Endothelial cell of umbilical vein (primary cell): ENCODE results near the gene HOMER1. TPM values are rescaled to one million over a fixed set of nuclear protein-coding genes. Genes with fewer than 3 reads are reported as not detected.

ENCODE experiments used
- BruUV-seq: library from RNA; stranded (reverse); fragments of 400-500 nt; replicated peaks from 2 replicates; lab custom pipeline; 2021; lab: Mats Ljungman, UMichigan
- CTCF ChIA-PET: fragments of 300-600, 350-600 bp; sonication (Branson Sonifier 250); formaldehyde crosslinking; loops from one replicate; lab custom pipeline; 2021; ENCODE audit warnings: antibody characterized with exemption, inconsistent platforms; lab: Charles Lee
- POLR2A ChIA-PET: fragments of 300-600, 350-600 bp; sonication (Branson Sonifier 250); formaldehyde crosslinking; loops from one replicate; lab custom pipeline; 2021; ENCODE audit warnings: antibody characterized with exemption, inconsistent platforms; lab: Charles Lee
- DNase-seq: peaks from one replicate; pipeline ENCODE4 v3.0.0-alpha.2; 2011; ENCODE audit warnings: low read depth, low spot score
- FAIRE-seq: peaks from 2 replicates; lab custom pipeline; 2011; peaks lifted over from hg19 to GRCh38; lab: Jason Lieb, UNC
- H2AFZ ChIP-seq: 2 replicates; pipeline ENCODE4 v1.6.0; 2012; ENCODE audit warnings: low read depth, low read length, control low read depth, inconsistent platforms
- H3K27ac ChIP-seq: 2 replicates; pipeline ENCODE4 v1.5.1; 2011; ENCODE audit warnings: low read depth, mild to moderate bottlenecking, control low read depth, low read length, moderate library complexity; ENCODE audit not compliant: insufficient read depth
- H3K27me3 ChIP-seq, 2 experiments: 2 replicates each; pipeline versions ENCODE4 v1.6.0 to v1.6.1; 2011; ENCODE audit warnings: low read length in 2 of 2, mixed read lengths in 1 of 2; ENCODE audit not compliant: control insufficient read depth in 2 of 2, insufficient read depth in 2 of 2
- H3K36me3 ChIP-seq, 2 experiments: 2 replicates in 1 of 2; 3 replicates in 1 of 2; pipeline ENCODE4 v1.5.1; 2011; ENCODE audit warnings: low read length in 2 of 2, mild to moderate bottlenecking in 1 of 2, moderate library complexity in 1 of 2; ENCODE audit not compliant: control insufficient read depth in 2 of 2, insufficient read depth in 2 of 2; ENCODE audit errors: extremely low read depth in 1 of 2
- H3K4me1 ChIP-seq: 3 replicates; pipeline ENCODE4 v1.5.1; 2011; ENCODE audit warnings: mild to moderate bottlenecking, low read length; ENCODE audit not compliant: control insufficient read depth, insufficient read depth; ENCODE audit errors: extremely low read depth
- H3K4me2 ChIP-seq: 2 replicates; pipeline ENCODE4 v1.6.1; 2011; ENCODE audit warnings: low read length, control low read depth, mixed read lengths; ENCODE audit not compliant: insufficient read depth
- H3K4me3 ChIP-seq, 3 experiments: fragments of 200-600 bp in 1 of 3; sonication (generic), shearing (Covaris generic) in 1 of 3; replicated peaks in 1 of 3; 2 replicates each; pipeline ENCODE4 v1.5.1; 2011 to 2016; ENCODE audit warnings: control low read depth in 3 of 3, low read length in 3 of 3, mild to moderate bottlenecking in 2 of 3, inconsistent platforms in 1 of 3, low read depth in 1 of 3, moderate library complexity in 1 of 3; ENCODE audit not compliant: insufficient read depth in 1 of 3
- H3K79me2 ChIP-seq: 2 replicates; pipeline ENCODE4 v1.6.0; 2012; ENCODE audit warnings: low read length, inconsistent platforms; ENCODE audit not compliant: control insufficient read depth, insufficient read depth
- H3K9ac ChIP-seq: replicated peaks from 2 replicates; pipeline ENCODE3; 2011; ENCODE audit warnings: low read length, control low read depth; ENCODE audit not compliant: insufficient read depth; ENCODE audit errors: extremely low read depth
- H3K9me1 ChIP-seq: replicated peaks from 3 replicates; pipeline ENCODE4 v1.6.0; 2011; ENCODE audit warnings: mild to moderate bottlenecking, low read length; ENCODE audit not compliant: control insufficient read depth, insufficient read depth; ENCODE audit errors: extremely low read depth
- H3K9me3 ChIP-seq: replicated peaks from 2 replicates; pipeline ENCODE4 v1.5.1; 2012; ENCODE audit warnings: low read length, inconsistent platforms; ENCODE audit not compliant: control insufficient read depth, insufficient read depth
- H4K20me1 ChIP-seq: replicated peaks from 2 replicates; pipeline ENCODE3; 2011; ENCODE audit warnings: mild to moderate bottlenecking, low read length; ENCODE audit not compliant: control insufficient read depth, insufficient read depth; ENCODE audit errors: extremely low read depth
- EZH2 ChIP-seq: IDR thresholded peaks from 2 replicates; pipeline ENCODE4 v1.6.1; 2012; ENCODE audit warnings: borderline replicate concordance, low read depth, mild to moderate bottlenecking, moderate library complexity, low read length, inconsistent platforms; ENCODE audit not compliant: severe bottlenecking
- FOS ChIP-seq: IDR thresholded peaks from 2 replicates; pipeline ENCODE4 v1.6.1; 2011; ENCODE audit warnings: mild to moderate bottlenecking, low read length, moderate library complexity, borderline replicate concordance; ENCODE audit not compliant: insufficient read depth
- JUN ChIP-seq: IDR thresholded peaks from 2 replicates; pipeline ENCODE4 v1.6.1; 2011; ENCODE audit warnings: borderline replicate concordance, low read depth; ENCODE audit not compliant: insufficient read length, insufficient read depth
- POLR2A ChIP-seq: IDR thresholded peaks from 2 replicates; pipeline ENCODE4 v1.6.1; 2012; ENCODE audit warnings: low read depth, mild to moderate bottlenecking, control low read depth, low read length
- POLR2AphosphoS5 ChIP-seq: IDR thresholded peaks from 2 replicates; pipeline ENCODE4 v1.6.1; 2012; ENCODE audit warnings: low read depth, mild to moderate bottlenecking, control low read depth, low read length, moderate library complexity; ENCODE audit not compliant: insufficient read depth
- dilution Hi-C: fragments of 300-500 bp; cut with MboI; formaldehyde crosslinking; loops from one replicate; pipeline ENCODE4 v1.15.0; 2019; ENCODE audit warnings: low sequenced_read_pairs; ENCODE audit not compliant: extremely low pct_ligation_motif_present
- intact Hi-C: fragments of 100-400 bp; cut with micrococcal nuclease; formaldehyde crosslinking; loops from one replicate; pipeline ENCODE4 v1.10.0; 2022
- polyA plus RNA-seq, 4 experiments: library from polyadenylated mRNA; depleted of rRNA in 3 of 4; stranded (reverse) in 3 of 4; unstranded in 1 of 4; fragments of >200 nt; gene quantifications; 2 replicates each; pipeline versions ENCODE4 v1.2.1 to v1.2.3, GENCODE V29; 2011 to 2012; ENCODE audit warnings: missing spikeins in 1 of 4
- total RNA-seq: library from RNA; stranded (reverse); gene quantifications from 2 replicates; pipeline ENCODE4 v1.2.3, GENCODE V29; 2021
- TF ChIP-seq, protein P1 (sequence below), 2 donors: IDR thresholded peaks; 1 replicate in 1 of 2; 2 replicates in 1 of 2; pipeline ENCODE4 v1.5.1; 2011; ENCODE audit warnings: low read length in 2 of 2, mild to moderate bottlenecking in 2 of 2, moderate library complexity in 2 of 2, control low read depth in 1 of 2, inconsistent platforms in 1 of 2, low read depth in 1 of 2; ENCODE audit not compliant: insufficient read depth in 1 of 2; ENCODE audit errors: extremely low read depth in 1 of 2
- TF ChIP-seq, protein P2 (sequence below): IDR thresholded peaks from 2 replicates; pipeline ENCODE4 v1.6.1; 2011; ENCODE audit not compliant: insufficient read depth, insufficient read length

Gene HOMER1
- total and polyA plus RNA-seq, 2 donors (not counting 3 experiments of a cell fraction or from before 2014, with no cell fraction given), result 0.57 to 3.9 TPM

DNA sequence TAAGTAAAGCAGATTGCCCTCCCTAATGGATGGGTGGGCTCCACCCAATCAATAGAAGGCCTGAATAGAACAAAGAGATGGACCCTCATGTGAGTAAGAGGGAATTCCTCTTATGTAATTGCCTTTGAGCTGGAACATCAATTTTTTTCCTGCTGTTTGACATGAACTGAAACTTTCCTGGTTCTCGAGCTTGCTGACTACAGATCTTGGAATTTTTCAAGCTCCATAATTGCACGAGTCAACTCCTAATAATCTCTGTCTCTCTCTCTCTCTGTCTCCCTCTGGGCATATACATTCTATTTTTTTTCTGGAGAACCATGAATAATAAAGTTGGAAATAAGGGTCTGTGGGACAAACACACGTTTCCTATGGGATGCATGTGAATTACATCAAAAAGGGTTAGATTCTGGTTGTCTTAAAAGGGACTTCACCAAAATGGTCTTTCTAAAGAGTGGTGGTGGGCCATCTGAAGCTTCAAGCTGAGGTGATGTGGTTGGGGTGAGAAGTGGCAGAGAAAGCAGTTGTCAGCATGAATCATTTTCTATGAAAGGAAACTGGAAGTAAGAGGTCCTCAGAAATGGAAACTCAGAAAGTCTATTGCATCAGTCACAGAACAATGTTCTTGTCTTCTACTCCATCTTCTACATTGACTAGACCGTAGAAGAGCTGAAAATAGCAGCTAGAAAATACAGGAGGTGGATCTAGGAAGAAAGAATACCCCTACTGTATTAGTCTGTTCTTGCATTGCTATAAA, 47.0 kb upstream of the HOMER1 start:
- no peak overlapping the region for H3K27ac ChIP-seq
- no peak overlapping the region for H2AFZ ChIP-seq
- dilution Hi-C loops, result no loop called here
- H3K4me2 ChIP-seq, result no peak overlapping the region
- H4K20me1 ChIP-seq, result no peaks in the 10 kb centered on the region
- no peaks in the 10 kb centered on the region for H3K9me1 ChIP-seq
- POLR2A ChIA-PET, result no interaction called here
- no peak overlapping the region for H3K4me3 ChIP-seq
- no peak for FAIRE-seq
- intact Hi-C loops, result no loop called here
- no peak for DNase-seq
- no peaks in the 10 kb centered on the region for H3K36me3 ChIP-seq
- no peak overlapping the region for H3K9ac ChIP-seq
- no peaks in the 10 kb centered on the region for H3K9me3 ChIP-seq
- no peaks in the 10 kb centered on the region for H3K4me1 ChIP-seq
- BruUV-seq, result no TSS peak
- CTCF ChIA-PET, result no interaction called here
- H3K27me3 ChIP-seq, result no peaks in the 10 kb centered on the region
- no peak for TF ChIP-seq FOS
- TF ChIP-seq POLR2A, result no peak
- no peak for TF ChIP-seq JUN
- TF ChIP-seq, protein P1, sequence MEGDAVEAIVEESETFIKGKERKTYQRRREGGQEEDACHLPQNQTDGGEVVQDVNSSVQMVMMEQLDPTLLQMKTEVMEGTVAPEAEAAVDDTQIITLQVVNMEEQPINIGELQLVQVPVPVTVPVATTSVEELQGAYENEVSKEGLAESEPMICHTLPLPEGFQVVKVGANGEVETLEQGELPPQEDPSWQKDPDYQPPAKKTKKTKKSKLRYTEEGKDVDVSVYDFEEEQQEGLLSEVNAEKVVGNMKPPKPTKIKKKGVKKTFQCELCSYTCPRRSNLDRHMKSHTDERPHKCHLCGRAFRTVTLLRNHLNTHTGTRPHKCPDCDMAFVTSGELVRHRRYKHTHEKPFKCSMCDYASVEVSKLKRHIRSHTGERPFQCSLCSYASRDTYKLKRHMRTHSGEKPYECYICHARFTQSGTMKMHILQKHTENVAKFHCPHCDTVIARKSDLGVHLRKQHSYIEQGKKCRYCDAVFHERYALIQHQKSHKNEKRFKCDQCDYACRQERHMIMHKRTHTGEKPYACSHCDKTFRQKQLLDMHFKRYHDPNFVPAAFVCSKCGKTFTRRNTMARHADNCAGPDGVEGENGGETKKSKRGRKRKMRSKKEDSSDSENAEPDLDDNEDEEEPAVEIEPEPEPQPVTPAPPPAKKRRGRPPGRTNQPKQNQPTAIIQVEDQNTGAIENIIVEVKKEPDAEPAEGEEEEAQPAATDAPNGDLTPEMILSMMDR (IDR thresholded peaks at IDR 0.05; ENCODE audit: extremely low read depth in 1 of 2, insufficient read depth in 1 of 2, low read depth in 1 of 2, low read length in 2 of 2), result no peak
- TF ChIP-seq EZH2, result no peak
- TF ChIP-seq POLR2AphosphoS5, result no peak
- TF ChIP-seq, protein P2, sequence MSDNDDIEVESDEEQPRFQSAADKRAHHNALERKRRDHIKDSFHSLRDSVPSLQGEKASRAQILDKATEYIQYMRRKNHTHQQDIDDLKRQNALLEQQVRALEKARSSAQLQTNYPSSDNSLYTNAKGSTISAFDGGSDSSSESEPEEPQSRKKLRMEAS, result no peak
- H3K79me2 ChIP-seq, result no peaks in the 10 kb centered on the region
